ENCODE results near the gene XPR1. TPM values are rescaled to one million over a fixed set of nuclear protein-coding genes. Genes with fewer than 3 reads are reported as not detected.

XPR1 gene
- total and polyA plus RNA-seq, 2 donors (not counting 1 experiment from before 2014, with no cell fraction given) = 2.8 to 22.3 TPM

GRCh38 chr1:180652792-180653191, 21.0 kb downstream of the XPR1 start:
- Histone ChIP-seq H3K9me3 (ENCODE audit: control extremely low read depth in 1 of 3, control insufficient read depth in 2 of 3, insufficient read depth in 1 of 3, low read length in 2 of 3) (peaks cover 2 to 13% (median 3%) of the 10 kb centered on the region in 3 donors), H3K27ac (ENCODE audit: low read length in 2 of 2) (no peak overlapping the region), H3K4me1 (ENCODE audit: control insufficient read depth in 2 of 2, insufficient read depth in 2 of 2, low read length in 2 of 2) (peaks cover 10 to 12% of the 10 kb centered on the region in 2 donors), H3K4me3 (ENCODE audit: control extremely low read depth in 1 of 5, extremely low read depth in 1 of 5, insufficient read depth in 1 of 5, low read depth in 2 of 5, low read length in 4 of 5) (no peak overlapping the region), H3K79me2 (ENCODE audit: control insufficient read depth, insufficient read depth, low read length) (peaks cover 28% of the 10 kb centered on the region), H3K9ac (ENCODE audit: low read length) (no peak overlapping the region), H3K4me2 (replicated peaks; ENCODE audit: low read depth, low read length, poor library complexity, severe bottlenecking) (no peak overlapping the region), H3K27me3 (replicated peaks in 1 of 4; ENCODE audit: control extremely low read depth in 1 of 4, control insufficient read depth in 3 of 4, insufficient read depth in 4 of 4, low read length in 3 of 4) (no peaks in the 10 kb centered on the region), H3K36me3 (replicated peaks in 1 of 2; ENCODE audit: control extremely low read depth in 1 of 2, control insufficient read depth in 1 of 2, extremely low read depth in 1 of 2, insufficient read depth in 2 of 2, low read length in 1 of 2) (no peaks in the 10 kb centered on the region), H4K20me1 (ENCODE audit: control insufficient read depth, insufficient read depth, low read length, poor library complexity, severe bottlenecking) (peaks cover 12% of the 10 kb centered on the region), H2AFZ (ENCODE audit: insufficient read depth, low read depth, low read length, poor library complexity, severe bottlenecking) (no peak overlapping the region)
- CTCF ChIA-PET = interaction anchor here (0.6 to 1.2 kb wide), 3 partner anchors 21 to 385 kb away, joined by 3 to 4 read pairs (median 3); partner anchors contain the start of gene XPR1
- peaks cover 14% of the 10 kb centered on the region for H3K4me1 Mint-ChIP-seq
- no peak overlapping the region for H3K27ac Mint-ChIP-seq
- intact Hi-C loops (cut with micrococcal nuclease) = no loop called here
- POLR2A ChIA-PET = no interaction called here
- TF ChIP-seq CTCF (IDR thresholded peaks at IDR 0.05) (no peak), EZH2 (IDR thresholded peaks at IDR 0.05; ENCODE audit: borderline replicate concordance, insufficient read depth, low read depth, low read length, poor library complexity, severe bottlenecking) (no peak)
- H3K4me3 Mint-ChIP-seq = no peak overlapping the region
- 100% methylated on average over 2 of the region's 2 CpGs for WGBS (ENCODE audit: insufficient coverage)
- ATAC-seq (ENCODE audit: low read depth) (no peak), DNase-seq (no peak)
- peaks cover 8% of the 10 kb centered on the region for H3K9me3 Mint-ChIP-seq (ENCODE audit: insufficient read depth)
- H3K27me3 Mint-ChIP-seq = no peaks in the 10 kb centered on the region

DNA sequence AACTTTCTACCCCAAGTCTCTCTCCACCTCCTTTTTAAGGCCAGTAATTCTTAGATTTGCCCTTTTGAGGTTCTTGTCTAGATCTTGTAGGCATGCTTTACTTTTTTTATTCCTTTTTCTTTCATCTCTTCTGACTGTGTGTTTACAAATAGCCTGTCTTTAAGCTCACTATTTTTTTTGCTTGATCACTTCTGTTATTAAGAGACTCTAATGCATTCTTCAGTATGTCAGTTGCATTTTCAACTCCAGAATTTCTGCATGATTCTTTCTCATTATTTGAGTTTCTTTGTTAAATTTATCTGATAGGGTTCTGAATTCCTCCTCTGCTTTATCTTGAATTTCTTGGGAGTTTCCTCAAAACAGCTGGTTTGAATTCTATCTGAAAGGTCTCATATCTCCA, 30.9 kb downstream of the XPR1 start:
- H3K27ac Mint-ChIP-seq = no peak overlapping the region
- no peaks in the 10 kb centered on the region for H3K4me1 Mint-ChIP-seq
- no peak for TF ChIP-seq EZH2 (IDR thresholded peaks at IDR 0.05; ENCODE audit: borderline replicate concordance, insufficient read depth, low read depth, low read length, poor library complexity, severe bottlenecking)
- H3K4me2 ChIP-seq (replicated peaks; ENCODE audit: low read depth, low read length, poor library complexity, severe bottlenecking) = no peak overlapping the region
- H3K9me3 ChIP-seq (ENCODE audit: control extremely low read depth in 1 of 3, control insufficient read depth in 2 of 3, insufficient read depth in 1 of 3, low read length in 2 of 3) = peaks cover 0 to 54% (median 32%) of the 10 kb centered on the region in 3 donors
- H3K79me2 ChIP-seq (ENCODE audit: control insufficient read depth, insufficient read depth, low read length) = peaks cover 61% of the 10 kb centered on the region
- POLR2A ChIA-PET = no interaction called here
- no peaks in the 10 kb centered on the region for H3K27me3 ChIP-seq (replicated peaks in 1 of 4; ENCODE audit: control extremely low read depth in 1 of 4, control insufficient read depth in 3 of 4, insufficient read depth in 4 of 4, low read length in 3 of 4)
- no peak overlapping the region for H3K9ac ChIP-seq (ENCODE audit: low read length)
- CTCF ChIA-PET = no interaction called here
- peaks cover 10% of the 10 kb centered on the region for H3K9me3 Mint-ChIP-seq (ENCODE audit: insufficient read depth)
- H2AFZ ChIP-seq (ENCODE audit: insufficient read depth, low read depth, low read length, poor library complexity, severe bottlenecking) = no peak overlapping the region
- no peak for ATAC-seq (ENCODE audit: low read depth)
- H3K27ac ChIP-seq (ENCODE audit: low read length in 2 of 2) = no peak overlapping the region
- H3K4me1 ChIP-seq (ENCODE audit: control insufficient read depth in 2 of 2, insufficient read depth in 2 of 2, low read length in 2 of 2) = no peaks in the 10 kb centered on the region
- H4K20me1 ChIP-seq (ENCODE audit: control insufficient read depth, insufficient read depth, low read length, poor library complexity, severe bottlenecking) = peaks cover 5% of the 10 kb centered on the region
- H3K4me3 ChIP-seq (ENCODE audit: control extremely low read depth in 1 of 5, extremely low read depth in 1 of 5, insufficient read depth in 1 of 5, low read depth in 2 of 5, low read length in 4 of 5) = no peak overlapping the region
- no peak overlapping the region for H3K4me3 Mint-ChIP-seq
- no peak for DNase-seq
- H3K36me3 ChIP-seq (replicated peaks in 1 of 2; ENCODE audit: control extremely low read depth in 1 of 2, control insufficient read depth in 1 of 2, extremely low read depth in 1 of 2, insufficient read depth in 2 of 2, low read length in 1 of 2) = peaks cover 0 to 4% of the 10 kb centered on the region in 2 experiments
- intact Hi-C loops (cut with micrococcal nuclease) = no loop called here
- H3K27me3 Mint-ChIP-seq = no peaks in the 10 kb centered on the region

All from B cell (primary cell).